T-helper 2 cell treated with Interferon-gamma antibody and Interleukin-4, amounts not matched to agents 100 ng/mL and 5 ng/mL, for 36 hours (primary cell): ENCODE measurements around the gene CFAP107. TPM values are rescaled to one million over a fixed set of nuclear protein-coding genes. Genes with fewer than 3 reads are reported as not detected.
"Not testable (repeated sequence)": the region's sequence is repeated elsewhere in the genome, so short reads cannot be mapped to it uniquely, and the experiment has no call there.

Source experiments
- intact Hi-C: fragments of 100-400 bp; cut with micrococcal nuclease; formaldehyde crosslinking; loops from one replicate; pipeline ENCODE4 v1.15.1; 2023
- total RNA-seq: library from RNA; stranded (reverse); gene quantifications from 2 replicates; pipeline ENCODE4 v1.2.3, GENCODE V29; 2022

CFAP107 gene
- total RNA-seq, 1 donor from 2014 or later = not detected

- intact Hi-C loops = no loop called here
These were observed 32.1 kb downstream of the CFAP107 start for GRCh38 chr1:12778061-12778460.

- intact Hi-C loops = no loop called here
These were observed 32.9 kb downstream of the CFAP107 start for GRCh38 chr1:12778907-12779306.

DNA sequence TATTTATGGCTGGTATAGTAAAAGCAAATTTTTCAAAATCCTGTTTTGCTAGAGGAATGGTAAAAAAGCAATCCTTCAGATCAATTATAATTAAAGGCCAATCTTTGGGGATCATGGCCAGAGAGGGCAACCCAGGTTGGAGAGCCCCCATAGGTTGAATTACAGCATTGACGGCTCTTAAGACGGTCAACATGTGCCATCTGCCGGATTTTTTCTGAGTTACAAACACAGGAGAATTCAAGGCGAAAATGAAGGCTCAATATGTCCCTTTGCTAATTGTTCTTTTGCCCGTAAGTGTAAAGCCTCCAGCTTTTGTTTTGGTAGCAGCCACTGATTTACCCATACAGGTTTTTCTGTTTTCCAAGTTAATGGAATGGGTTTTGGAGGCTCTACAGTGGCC, 35.5 kb downstream of the CFAP107 start:
- intact Hi-C loops = not testable (repeated sequence)

DNA sequence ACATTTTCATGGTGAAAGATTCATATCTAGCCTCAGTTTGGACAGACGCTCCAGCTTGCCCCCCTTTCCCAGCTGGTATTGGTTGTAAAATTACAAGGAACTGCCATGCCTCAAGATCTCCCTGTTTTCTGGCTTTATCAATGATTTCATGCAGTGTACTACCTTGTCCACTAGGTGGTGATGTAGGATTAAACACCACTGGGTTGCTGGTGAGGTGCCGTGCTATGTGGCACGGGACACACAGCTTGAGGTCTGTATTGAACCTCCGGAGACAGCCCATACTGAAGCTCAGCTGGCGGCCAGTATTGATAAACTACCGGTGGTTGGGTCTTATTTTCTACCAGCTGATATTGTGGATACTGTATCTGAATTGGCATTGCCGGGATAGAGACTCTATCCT, 37.8 kb downstream of the CFAP107 start:
- intact Hi-C loops = not testable (repeated sequence)

- intact Hi-C loops = not testable (repeated sequence)
These were observed 38.7 kb downstream of the CFAP107 start for GRCh38 chr1:12784729-12785128.

DNA sequence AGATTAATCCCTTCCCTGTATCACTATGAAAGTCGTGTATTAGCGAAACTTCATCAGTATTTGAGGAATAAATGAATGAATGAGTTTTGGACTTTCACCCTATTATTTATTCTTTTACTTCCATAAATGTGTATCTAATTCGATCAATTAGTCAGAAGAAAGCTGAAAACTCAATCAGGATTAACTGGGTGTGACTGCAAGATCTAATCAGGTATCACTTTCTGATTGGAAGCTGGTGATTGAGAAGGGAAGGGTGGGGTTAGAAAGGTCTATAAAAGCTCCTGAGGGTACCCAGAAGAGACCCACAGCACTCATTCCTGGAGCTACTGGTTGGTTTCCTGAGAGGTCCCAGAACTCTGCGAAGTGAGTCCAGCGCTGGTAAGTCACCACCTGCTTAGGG, 45.1 kb downstream of the CFAP107 start, which contains the start of gene PRAMEF1:
Gene PRAMEF1 (plus strand): TSS at position 301 of the 400 bp plus-strand sequence. CDS start 1,831 bp downstream, outside the sequence.
- intact Hi-C loops = not testable (repeated sequence)

DNA sequence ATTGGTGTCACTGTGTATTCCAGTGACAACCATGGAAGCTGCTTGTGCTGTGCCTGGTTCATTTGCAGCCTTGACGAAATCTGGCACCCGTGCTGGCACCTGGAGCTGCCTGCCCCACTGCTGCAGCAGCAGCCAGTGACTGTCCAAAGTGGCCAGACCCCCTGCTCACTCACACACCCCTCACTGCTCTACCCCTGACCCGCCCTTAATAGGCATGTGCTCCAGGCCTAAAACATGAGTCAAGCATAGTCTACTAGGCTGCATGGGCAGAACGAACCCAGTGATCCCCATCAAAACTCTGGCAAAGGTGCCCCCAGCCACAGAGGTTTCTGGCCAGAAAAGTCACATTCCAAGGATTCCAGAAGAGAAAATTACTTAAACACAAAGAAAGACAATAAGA, 52.9 kb downstream of the CFAP107 start:
- intact Hi-C loops = no loop called here

DNA sequence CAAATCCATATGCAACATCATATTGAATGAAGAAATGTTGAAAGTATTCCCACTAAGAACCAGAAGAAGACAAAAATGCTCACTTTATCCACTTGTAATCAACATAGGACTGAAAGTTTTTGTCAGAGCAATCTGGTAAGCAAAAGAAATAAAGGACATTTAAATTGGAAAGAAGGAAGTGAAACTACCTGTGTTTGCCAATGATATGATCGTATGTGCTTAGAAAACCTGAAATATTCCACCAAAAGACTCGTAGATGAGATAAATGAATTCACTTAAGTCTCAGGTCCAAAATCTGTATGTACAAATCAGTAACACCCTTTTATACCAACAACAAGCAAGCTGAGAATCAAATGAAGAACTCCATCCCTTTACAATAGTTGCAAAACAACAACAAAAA, 53.7 kb downstream of the CFAP107 start:
- intact Hi-C loops = no loop called here

DNA sequence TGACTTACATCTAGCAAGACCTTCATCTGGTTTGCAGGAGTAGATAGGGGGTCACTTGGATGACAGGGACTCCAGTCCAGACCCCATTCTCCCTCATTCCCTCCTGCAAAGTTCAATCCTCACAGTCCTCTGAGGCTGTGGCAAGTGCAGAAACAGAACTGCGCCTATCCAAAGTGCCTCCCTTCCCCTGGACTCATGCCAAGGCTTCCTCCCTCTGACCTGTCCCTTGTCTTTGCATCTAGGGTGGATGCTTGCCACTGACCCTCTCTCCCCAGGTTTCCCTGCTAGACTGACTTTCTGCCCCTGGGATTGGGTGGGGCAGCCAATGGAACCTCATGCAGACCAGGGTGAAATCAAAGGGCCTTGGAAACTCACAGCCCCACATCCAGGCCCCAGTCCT, 63.9 kb downstream of the CFAP107 start:
- intact Hi-C loops = no loop called here

GRCh38 chr1:12810691-12811408, 64.8 kb downstream of the CFAP107 start:
- intact Hi-C loops = no loop called here

DNA sequence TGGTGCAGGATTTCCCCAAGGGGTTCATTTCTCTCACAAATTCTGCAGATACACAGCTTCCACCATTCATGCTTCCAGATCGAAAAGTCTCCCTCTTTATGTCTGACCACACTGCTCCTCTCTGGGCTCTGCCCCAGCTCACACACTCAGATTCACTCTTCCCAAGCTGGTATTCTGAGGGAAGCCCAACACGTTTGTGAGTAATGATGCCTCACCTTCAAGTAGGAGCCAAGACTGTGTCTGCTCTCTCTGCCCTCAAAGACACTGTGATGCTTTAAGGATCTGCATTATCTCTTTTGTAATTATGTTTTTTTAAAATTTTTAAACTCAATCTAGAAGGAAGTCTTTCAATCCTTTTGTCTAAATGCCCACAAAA, 65.4 kb downstream of the CFAP107 start:
- intact Hi-C loops = no loop called here

Other genes starting within 250 kb of the CFAP107 start
- gene DHRS3, start 128.0 kb upstream of the CFAP107 start, total RNA-seq = 44.8 and 46.8 TPM in 2 replicates
- gene AADACL4, start 102.1 kb upstream of the CFAP107 start, total RNA-seq = not detected in 2 replicates
- gene AADACL3, start 30.1 kb upstream of the CFAP107 start, total RNA-seq = not detected in 2 replicates
- gene PRAMEF12, start 27.5 kb downstream of the CFAP107 start, total RNA-seq = not detected in 2 replicates
- gene PRAMEF1, start 45.2 kb downstream of the CFAP107 start, total RNA-seq = not detected in 2 replicates
- gene PRAMEF11, start 85.2 kb downstream of the CFAP107 start, total RNA-seq = not detected in 2 replicates
- gene HNRNPCL1, start 102.5 kb downstream of the CFAP107 start, total RNA-seq = not detected in 2 replicates
- gene PRAMEF2, start 110.9 kb downstream of the CFAP107 start, total RNA-seq = not detected in 2 replicates
- not detected in 2 replicates for gene PRAMEF4, start 140.0 kb downstream of the CFAP107 start, total RNA-seq
- gene PRAMEF10, start 152.1 kb downstream of the CFAP107 start, total RNA-seq = not detected in 2 replicates
- gene PRAMEF7, start 170.4 kb downstream of the CFAP107 start, total RNA-seq = not detected in 2 replicates
- gene PRAMEF6, start 201.4 kb downstream of the CFAP107 start, total RNA-seq = not detected in 2 replicates